Uterus (tissue), 2 donors: ENCODE results near the gene FBXL15.

Source experiments
- POLR2A ChIP-seq, 2 donors: fragments of 450-650 bp; IDR thresholded peaks; one replicate each; pipeline ENCODE4 v1.6.1; 2016; ENCODE audit warnings: antibody characterized with exemption in 2 of 2, mild to moderate bottlenecking in 1 of 2, moderate library complexity in 1 of 2
- TF ChIP-seq, protein P1 (sequence below), 4 experiments: fragments of 200-600 bp in 2 of 4; fragments of 450-650 bp in 2 of 4; sonication (generic) in 2 of 4; IDR thresholded peaks; one replicate each; pipeline ENCODE4 v1.5.1; 2016 to 2019; ENCODE audit warnings: antibody characterized with exemption in 4 of 4, mild to moderate bottlenecking in 2 of 4, moderate library complexity in 1 of 4

DNA sequence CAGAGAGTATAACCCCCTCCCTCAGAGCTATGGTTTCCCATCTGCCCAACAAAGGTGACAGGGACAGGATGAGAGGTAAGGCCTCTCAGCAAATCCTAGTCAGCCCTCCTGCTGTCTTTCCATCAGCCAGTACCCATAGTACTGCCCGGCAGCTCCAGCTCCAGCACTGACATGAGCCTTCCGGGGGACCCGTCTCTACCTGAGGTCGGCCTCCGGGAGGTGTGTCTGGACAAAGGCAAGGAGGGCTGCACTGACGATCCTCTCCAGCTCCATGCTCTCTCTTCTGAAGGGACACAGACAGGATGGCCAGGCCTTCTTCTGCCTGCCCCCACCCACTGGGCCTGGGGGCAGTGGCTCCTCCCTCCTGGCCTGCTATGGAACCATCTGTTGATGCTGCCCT is 4.3 kb downstream of the FBXL15 start:
- no peak for TF ChIP-seq POLR2A (IDR thresholded peaks at IDR 0.05)
- TF ChIP-seq, protein P1, sequence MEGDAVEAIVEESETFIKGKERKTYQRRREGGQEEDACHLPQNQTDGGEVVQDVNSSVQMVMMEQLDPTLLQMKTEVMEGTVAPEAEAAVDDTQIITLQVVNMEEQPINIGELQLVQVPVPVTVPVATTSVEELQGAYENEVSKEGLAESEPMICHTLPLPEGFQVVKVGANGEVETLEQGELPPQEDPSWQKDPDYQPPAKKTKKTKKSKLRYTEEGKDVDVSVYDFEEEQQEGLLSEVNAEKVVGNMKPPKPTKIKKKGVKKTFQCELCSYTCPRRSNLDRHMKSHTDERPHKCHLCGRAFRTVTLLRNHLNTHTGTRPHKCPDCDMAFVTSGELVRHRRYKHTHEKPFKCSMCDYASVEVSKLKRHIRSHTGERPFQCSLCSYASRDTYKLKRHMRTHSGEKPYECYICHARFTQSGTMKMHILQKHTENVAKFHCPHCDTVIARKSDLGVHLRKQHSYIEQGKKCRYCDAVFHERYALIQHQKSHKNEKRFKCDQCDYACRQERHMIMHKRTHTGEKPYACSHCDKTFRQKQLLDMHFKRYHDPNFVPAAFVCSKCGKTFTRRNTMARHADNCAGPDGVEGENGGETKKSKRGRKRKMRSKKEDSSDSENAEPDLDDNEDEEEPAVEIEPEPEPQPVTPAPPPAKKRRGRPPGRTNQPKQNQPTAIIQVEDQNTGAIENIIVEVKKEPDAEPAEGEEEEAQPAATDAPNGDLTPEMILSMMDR (IDR thresholded peaks at IDR 0.05) = no peak
